GM21529 (cell line): ENCODE data around the gene SMYD3.

Experiments used
- ATAC-seq: cut with Tn5 transposase; IDR thresholded peaks from one replicate; pipeline ENCODE4 v1.9.1; 2021; ENCODE audit not compliant: unreplicated experiment

The SMYD3 gene

DNA sequence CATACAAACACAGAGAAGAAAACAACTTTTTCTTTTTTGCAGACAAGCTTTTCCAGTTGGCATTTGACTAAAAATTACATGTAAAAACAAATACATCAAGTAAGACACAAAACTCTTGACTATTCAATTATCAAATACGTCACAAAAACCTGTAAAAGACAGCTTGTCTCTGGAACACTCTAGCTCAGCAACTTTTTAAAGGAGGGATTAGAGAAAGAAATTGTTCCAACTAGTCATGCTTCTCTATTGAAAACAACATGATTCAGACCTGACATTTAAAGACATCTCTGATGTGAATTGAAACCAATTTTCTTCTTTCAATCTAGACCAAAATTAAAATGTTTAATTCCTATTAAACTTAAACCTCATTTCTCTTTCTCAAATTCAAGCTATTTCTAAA is 30.3 kb downstream of the SMYD3 start:
- no peak for ATAC-seq

DNA sequence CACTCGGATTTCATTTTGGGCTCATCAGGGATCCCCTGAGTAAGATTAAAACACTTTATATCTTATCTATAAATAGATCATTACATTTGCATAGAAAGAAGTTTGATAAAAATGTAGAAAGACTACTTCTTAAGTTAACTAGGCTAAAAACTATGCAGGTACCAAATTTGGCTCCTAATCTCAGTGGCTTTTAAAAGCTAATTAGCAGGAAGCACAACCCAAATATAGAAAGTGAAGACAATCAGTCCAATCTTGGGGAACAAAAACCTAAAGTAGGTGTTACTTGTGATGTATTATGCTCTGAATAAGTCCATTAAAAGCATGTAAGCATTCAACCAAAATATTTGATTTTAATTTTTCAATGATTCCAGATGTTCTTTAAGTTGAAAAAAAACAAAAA is 35.4 kb downstream of the SMYD3 start:
- no peak for ATAC-seq

DNA sequence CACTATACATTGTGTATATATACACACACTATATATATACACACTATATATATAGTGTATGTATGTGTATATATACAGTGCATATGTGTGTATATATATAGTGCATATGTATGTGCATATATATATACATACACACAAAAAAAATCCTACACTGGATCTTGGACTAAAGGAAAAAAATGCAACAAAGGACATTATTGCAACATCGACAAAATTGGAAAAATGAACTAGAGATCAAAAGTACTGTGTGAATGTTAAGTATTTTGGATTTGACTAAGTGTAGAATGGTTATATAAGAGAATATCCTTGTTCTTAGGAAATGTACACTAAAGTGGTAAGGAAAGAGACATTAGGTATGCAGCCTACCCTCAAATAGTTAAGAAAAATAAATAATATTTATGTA is 36.5 kb downstream of the SMYD3 start:
- ATAC-seq = no peak

DNA sequence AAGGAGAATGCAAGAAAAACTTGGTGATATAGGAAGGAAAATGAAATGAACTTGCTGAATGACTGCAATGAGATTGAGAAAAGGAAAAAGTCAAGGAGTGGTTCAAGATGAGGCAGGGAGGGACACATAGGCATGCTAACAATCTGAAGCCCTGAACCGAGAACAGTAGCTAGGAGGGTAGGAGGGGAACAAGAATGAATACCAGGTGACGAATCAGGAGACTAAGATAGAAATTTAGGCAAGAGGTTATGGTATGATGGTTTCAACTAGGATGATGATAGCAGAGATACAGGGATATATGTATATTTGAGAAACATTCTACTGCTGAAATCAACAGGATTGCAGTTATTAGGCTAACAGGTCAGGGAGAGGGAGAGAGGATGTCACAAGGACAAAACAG is 44.1 kb downstream of the SMYD3 start:
- no peak for ATAC-seq

DNA sequence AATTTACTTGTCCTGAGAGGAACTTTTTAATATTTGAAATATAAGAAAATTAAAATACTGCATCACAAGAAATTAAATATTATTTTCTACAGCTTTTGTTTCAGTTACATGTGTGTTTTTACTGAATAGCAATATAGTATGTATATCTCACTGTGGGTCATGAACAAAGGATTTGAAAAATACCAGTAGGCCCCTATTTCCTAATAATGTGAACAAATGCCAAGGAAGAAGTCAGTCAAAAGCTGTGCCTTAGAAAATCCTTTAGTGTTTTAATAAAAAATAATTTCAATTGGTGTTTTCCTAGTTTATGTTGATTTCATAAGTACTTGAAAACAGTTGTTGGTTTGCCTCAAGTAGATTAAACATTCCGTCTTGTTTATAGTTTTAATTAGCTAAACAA is 46.7 kb downstream of the SMYD3 start:
- no peak for ATAC-seq

DNA sequence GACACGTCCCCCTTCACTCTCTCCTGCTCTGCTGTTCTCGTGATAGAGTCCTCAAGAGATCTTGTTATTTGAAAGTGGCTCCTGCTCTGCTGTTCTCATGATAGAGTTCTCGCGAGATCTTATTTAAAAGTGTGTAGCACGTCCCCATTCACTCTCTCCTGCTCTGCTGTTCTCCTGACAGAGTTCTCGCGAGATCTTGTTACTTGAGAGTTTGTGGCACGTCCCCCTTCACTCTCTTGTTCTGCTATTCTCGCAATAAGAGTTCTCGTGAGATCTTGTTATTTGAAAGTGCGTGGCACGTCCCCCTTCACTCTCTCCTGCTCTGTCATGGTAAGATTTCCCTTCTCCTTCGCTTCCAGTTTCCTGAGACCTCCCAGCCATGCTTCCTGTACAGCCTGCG is 47.9 kb downstream of the SMYD3 start:
- ATAC-seq = no peak

DNA sequence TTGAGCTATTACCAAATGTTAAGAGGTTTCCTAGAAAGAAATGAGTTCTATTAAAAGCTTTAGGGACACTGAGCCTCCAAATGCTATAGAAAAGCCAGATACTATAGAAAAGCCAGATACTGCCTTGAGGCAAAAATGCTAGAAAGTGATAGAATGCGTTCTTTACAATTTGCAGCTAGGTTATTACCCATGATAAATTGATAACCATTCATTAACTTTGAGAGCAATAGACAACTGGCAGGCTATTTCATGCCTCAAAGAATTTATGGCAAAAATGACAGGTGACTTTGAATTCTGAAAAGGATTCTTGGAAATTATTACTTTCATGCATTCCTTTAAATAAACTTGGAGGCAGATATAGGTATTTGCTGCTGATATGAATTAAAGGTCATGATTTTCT is 51.6 kb downstream of the SMYD3 start:
- ATAC-seq = no peak

DNA sequence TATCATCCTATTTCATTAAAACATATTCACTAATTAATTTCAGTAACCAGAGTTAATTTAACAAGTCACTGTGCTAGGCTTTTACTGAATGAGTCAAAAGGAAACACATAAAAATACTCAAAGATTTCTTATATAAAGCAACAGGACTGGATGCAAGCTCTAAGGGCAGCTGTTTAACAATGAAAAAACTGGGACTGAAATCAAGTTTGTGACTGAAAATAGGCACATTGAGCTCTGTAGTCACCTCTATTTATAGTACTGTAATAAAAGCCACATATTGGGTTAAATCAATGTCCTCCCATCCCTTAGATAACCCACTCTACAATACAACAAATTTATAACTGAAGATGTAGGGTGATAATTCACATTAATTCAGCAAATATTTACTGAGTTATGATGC is 52.4 kb downstream of the SMYD3 start:
- no peak for ATAC-seq

DNA sequence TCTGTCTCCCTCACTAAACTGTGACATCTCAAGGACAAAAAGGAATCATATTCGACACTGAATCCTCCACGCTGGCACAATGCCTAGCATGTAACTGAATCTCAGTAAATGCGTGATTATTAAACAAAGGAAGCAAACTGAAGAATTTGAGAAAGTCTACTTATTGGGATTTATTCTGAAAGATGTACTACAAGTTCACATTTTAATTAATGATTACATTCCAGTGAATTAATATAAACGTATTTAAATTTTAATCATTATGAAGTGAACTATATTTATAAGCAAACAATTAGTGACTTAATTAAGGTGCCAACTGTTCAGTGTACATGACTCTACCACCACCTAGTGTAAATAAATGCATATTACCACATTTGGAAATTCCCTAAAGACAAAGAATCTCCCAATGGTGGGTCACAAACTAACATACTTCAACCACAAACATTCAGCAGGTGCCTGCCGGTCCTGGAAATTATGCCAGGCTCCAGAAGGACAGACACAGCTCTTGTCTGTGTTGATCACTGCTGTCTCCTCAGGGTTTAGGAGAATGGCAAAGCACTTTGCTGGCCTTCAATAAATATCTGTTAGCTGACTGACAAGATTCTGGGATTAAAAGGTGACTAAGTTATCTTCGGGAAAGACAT is 56.3 kb downstream of the SMYD3 start:
- no peak for ATAC-seq

DNA sequence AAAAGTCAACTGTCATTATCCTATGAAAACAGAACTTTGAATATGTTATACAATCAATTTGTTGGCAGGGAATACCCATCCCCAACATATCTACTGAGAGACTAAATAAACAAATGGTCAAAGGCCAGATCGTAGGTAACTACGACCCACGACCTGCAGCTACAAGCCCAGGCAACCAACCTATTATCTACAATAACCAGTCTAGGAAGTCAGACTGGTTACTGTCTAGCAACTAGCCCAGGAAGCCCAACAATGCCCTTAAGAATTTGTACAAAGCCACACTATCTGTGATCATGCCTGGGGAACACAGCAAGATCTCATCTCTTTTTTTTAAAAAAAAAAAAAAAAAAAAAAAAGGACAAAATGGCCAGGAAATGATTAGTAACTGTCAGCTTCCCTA is 58.7 kb downstream of the SMYD3 start:
- ATAC-seq = no peak

DNA sequence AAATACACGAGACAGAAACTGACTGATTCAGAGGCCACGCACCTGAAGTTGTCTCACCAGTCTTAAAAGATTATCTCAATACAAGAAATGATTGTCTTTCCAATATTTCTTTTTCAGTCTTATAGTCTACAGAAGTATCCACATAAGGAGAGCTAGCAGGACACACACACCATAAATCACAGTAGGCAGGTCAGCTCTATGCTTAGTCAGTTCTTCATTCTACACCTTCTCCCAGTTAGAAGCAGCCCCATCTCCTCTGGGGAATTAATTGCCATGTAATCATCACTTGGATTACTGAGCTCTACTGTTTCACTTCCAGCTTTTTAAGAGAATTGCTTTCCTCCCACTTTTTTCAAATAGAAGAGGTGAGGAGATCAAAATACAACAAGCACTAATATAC is 59.6 kb downstream of the SMYD3 start:
- ATAC-seq = no peak

DNA sequence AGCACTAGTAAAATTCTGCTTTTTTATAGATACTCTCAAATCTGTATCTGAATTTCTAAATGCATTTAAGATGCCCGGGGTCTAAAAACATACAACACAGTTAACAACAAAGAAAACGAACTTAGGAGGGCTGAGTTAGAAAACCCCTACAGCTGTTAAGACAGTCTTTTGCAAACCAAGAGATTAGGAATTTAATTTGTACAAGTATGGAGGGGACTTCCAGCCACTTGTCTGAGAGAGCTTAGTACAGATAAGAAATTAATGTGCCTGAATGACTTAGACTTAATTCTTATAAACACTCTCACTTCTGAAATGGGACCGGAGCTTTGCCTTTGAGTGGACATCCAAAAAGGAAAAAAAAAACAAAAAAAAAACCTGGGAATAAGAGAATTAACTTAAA is 61.6 kb downstream of the SMYD3 start:
- no peak for ATAC-seq

DNA sequence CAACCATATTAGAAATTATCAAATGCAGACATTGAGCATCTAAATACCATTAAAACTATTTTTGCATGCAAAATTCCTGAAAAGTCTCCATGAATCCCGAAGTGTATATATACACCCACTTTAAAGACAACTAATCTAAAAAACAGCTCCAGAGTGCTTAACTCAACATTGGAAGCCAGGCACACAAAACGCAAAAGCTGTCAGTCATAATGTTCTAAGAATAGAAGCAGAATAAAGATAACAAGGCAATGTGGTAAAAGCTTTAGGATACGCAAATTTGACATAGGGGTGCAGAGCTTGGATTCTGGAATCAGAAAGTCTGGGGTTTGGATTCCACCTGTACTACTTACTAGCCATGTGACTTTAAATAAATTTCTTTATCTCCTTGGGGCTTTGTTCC is 62.5 kb downstream of the SMYD3 start:
- no peak for ATAC-seq

DNA sequence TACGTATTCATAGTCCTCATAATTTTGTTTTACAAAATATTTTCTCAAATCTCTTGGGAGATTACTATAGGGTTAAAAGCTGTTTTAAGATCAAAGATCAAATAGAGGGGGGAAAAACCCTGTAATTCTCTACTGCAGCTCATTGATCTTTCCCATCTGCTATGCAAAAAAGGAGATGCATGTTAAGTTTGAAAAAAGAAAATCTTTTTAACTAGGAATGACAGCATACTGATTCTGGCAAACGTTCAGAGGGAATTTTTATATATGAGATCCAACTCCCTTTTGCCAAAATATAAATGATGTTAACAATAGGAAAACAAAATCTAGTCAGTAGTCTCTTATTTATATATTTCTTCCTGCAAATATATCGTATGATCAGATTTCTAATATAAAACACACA is 69.1 kb downstream of the SMYD3 start:
- no peak for ATAC-seq

DNA sequence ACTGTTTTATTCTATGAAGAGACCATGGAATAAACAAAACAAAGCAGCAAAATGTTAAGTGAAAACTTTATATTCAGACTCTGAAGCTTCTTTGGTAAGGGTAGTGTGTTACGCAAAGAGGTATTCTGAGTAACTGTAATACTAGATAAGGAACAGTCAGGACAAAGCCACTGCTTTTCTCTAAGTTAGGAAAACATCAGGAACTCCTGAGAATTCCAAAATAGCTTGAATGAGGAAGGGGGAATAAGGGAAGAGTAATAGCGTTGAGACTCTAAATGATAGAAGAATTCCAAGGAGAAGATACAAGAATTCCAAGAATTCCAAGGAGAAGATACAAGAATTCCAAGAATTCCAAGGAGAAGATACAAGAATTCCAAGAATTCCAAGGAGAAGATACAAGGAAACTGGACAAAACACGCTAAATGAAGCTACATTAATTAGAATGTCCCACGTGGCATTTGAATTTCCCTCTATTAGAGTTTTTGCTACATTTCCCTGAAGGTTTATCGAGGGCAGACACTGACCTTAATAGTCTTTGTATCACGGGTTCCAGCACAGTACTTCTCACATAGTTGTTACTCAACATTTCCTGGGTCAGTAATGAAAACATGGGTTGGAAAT is 71.5 kb downstream of the SMYD3 start:
- no peak for ATAC-seq

DNA sequence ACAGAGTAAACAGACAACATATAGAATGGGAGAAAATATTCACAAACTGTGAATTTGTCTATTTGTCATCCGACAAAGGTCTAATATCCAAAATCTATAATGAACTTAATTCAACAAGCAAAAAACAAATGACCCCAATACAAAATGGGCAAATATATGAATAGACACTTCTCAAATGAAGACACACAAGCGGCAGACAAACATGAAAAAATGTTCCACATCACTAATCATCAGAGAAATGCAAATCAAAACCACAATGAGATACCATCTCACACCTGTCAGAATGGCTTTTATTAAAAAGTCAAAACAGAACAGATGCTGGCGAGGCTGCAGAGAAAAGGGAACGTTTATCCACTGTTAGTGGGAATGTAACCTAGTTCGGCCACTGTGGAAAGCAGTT is 72.7 kb downstream of the SMYD3 start:
- ATAC-seq = no peak

DNA sequence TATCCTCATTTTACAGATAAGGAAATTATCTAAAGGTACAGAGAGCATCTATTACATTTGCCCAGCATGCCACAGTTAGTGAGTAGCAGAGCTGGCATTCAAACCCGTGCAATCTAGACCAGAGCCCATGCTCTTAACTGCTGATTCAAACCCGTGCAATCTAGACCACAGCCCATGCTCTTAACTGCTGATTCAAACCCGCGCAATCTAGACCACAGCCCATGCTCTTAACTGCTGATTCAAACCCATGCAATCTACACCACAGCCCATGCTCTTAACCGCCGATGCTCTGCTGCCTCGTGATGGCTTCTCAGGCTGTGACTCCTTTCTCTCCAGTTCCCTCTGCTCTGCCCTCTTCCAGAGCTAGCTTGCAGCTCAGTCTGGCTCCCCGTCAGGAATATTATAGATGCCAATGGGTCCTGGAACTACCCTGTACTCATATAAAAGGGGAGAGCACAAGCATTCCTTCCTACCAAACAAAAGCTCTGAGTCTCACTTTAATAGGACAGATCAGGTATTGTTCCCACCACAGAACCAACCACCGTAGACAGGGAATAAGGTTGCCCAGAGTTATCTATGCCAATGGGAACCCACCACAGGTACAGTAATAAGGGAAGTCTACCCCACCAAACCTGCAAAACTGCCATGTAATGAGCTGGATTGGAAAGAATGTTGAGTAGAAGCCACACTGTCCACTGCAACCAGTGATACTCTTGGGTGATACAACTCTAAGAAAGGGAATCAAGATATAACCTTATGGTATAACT is 78.4 kb downstream of the SMYD3 start:
- no peak for ATAC-seq

DNA sequence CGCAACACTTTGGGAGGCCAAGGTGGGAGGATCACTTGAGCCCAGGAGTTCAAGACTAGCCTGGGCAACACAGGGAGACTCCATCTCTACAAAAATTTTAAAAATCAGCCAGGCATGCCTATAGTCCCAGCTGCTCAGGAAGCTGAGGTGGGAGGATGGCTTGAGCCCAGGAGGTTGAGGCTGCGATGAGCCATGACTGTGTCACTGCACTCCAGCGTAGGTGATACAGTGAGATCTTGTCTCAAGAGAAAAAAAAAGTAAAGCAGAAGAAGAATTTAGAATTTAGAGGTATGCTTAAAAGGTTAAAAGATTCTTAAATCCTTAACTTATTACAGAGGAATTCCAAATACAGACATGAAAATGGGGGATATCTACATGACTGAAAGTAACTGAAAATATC is 79.5 kb downstream of the SMYD3 start:
- no peak for ATAC-seq

DNA sequence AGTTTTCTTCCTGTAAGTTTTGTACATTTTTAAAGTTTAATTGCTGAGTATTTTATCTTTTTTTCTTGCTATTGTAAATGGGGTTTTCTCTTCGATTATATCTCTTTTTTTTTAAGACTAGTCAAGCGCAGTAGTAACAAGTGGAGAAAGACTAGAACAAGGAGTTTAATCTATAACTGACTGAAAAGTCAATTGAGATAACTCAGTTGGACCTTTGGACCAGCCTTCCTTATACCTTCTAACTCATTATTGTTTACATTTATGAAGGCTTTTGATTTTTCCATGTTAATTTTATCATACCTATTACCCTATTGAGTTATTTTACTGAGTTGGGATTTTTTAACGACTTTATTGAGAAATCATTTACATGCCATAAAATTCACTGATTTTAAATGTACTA is 81.2 kb downstream of the SMYD3 start:
- ATAC-seq = no peak

DNA sequence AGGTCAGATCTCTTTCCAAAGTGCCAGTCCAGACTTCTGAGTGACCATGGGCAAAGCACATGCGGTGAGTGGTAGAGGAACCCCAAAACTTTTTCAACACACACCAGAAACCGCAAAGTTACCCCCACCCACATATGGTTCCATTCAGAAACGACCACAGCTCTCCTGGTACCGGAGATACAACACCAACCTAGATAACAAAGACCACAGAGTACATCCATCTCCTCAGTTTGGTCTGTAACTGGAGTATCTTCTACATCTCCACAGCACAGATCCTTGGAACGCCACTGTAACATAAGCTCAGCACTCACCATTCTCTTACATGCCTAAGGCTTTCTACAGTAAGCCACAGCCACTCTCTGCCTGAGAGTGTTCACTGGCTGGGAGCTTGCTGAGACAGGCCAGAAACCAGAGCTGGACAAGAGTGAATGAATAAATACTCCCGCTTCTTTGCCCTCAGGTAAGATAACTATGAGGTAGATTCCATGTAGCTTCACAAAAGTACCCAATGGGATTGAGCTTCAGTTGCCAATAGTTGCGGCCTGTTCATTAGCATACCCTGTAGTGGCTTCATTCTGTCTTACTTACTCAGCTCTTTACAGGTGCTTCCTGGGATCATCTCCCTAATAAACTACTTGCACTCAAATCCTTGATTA is 81.8 kb downstream of the SMYD3 start:
- ATAC-seq = no peak

DNA sequence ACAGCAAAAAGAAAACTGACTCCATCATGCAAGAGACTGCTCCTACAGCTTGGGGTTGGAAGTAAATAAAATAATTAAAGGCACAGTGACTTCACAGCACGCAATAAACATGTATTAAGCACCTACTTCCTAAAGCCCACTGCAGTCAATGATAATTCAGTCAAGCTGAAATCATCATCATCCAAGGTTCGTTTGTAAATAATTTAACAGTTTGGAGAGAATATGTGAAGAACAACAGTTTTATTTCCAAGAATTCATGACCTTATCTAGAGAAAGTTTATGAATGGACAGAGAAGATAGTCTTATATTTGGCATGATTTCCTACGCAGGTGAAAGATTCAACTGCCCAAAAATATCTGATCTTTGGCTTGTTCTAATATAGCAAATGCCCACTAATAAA is 86.8 kb downstream of the SMYD3 start:
- ATAC-seq = no peak
